GM12801 (cell line): ENCODE data around the gene MECP2.

Experiments used
- TF ChIP-seq, protein P1 (sequence below): IDR thresholded peaks from one replicate; pipeline ENCODE4 v1.5.1; 2011; ENCODE audit warnings: control low read depth; ENCODE audit not compliant: insufficient read length; ENCODE audit errors: extremely low read depth

The MECP2 gene

DNA sequence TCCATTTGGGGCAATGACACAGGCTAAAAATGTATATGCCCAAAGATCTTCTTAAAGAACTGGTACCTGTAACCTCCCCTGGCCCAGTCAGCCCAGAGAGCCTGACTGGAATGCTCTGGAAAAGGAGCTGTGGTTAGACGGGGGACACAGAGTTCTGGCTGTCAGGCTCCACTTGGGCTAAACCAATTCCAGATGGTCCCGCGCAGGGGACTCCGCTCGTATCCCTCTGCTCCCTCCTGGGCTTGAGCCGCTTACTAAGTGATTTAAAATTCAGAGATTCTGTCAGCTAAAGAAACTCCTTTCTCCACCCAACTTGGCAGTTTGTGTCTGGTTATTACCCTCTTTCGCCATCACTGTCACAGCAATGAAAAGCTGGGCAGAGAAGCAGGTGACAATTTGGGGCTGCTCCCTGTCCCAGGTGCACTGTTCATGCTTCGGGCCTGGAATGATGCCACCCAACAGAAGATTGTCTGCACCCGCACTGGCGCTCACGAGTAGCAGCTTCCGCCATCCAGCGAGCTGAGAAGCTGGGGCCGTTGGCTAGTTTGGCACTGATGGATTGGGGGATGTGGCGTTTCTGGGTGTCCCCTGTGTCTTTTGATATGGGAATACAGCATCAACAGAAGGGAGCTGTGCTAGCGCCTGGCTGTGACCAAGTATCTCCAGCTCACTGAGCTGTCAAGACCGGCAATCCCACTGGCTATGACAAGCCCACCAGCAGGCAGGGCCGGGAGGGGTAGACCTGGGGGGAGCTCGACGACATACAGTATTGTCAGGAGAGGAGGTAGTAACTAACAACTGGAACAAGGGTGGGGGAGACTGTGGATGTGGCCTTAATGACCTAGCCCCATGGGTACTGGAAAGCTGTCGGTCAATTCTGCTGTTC lies 71.1 kb downstream of the MECP2 start:
- TF ChIP-seq, protein P1, sequence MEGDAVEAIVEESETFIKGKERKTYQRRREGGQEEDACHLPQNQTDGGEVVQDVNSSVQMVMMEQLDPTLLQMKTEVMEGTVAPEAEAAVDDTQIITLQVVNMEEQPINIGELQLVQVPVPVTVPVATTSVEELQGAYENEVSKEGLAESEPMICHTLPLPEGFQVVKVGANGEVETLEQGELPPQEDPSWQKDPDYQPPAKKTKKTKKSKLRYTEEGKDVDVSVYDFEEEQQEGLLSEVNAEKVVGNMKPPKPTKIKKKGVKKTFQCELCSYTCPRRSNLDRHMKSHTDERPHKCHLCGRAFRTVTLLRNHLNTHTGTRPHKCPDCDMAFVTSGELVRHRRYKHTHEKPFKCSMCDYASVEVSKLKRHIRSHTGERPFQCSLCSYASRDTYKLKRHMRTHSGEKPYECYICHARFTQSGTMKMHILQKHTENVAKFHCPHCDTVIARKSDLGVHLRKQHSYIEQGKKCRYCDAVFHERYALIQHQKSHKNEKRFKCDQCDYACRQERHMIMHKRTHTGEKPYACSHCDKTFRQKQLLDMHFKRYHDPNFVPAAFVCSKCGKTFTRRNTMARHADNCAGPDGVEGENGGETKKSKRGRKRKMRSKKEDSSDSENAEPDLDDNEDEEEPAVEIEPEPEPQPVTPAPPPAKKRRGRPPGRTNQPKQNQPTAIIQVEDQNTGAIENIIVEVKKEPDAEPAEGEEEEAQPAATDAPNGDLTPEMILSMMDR = no peak

DNA sequence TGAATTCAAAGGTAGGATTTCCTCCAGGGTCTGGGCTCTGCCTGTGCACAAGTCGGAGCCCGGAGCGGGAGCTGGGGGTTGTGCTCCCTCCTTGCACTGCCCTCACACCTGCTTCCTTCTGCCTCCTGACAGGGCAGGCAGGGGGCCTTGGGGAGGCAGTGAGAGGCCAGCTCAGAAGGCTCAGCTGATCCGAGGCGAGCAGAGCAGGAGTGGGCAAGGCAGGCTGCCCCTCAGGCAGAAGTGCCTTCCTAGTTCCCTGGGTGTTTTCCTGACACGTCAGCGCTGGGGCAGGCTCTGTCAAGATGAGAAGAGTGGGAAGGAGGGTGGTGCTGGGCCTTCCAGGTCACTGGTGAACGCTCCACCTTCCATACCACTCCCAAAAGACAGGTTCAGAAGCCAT lies 72.3 kb downstream of the MECP2 start:
- TF ChIP-seq, protein P1 = no peak

DNA sequence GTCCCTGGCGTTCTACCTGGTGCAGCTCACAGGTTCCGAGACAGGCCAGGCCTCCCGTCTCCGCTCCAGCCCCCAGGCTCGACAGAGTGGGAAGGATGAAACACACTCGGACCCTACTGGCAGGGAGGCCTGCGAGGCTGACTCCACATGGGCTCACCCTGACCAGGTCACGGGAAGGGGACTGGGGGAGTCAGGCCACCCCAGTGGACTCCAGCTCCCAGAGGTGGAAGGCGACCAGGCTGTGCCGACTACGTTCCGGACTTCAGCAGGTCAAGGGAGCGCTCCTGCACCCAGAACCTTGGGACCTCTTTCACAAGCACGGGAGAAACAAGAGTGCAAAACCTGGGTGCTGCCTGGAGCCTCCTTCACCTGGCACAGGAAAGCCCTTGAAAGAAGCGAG lies 73.2 kb downstream of the MECP2 start:
- TF ChIP-seq, protein P1 = no peak

DNA sequence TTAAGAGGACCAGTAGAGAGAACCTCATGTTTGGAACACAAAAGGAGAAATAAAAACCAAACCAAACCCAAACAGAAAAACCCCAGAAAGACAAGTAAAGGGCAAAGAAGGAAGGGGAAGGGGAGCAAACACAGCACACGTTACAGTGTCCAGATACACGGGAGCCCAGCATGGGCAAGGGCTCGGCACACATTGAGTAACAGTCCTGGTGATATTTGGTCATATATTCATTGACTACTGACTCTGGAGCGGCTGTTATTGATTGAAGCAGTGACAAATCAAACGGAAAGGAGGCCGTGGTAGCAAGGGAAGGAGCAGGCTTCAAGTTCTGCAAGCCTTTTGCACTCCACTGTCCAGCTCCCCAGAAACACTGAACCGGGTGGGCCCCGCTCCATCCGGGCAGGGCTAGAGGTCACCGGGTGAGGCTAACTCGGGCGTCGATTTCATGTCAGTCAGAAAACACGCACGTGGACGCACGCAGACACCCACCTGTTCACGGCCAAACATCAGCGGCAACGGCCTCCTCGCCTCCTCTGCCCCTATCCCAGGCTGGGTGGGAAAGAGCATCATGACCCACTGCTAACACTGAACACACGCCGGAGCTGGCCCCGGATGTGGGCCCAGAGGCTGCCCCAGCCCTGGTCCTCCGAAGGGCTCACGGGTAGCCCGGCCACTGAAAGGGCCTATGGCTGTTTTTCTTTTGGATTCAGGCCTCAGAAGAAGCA lies 74.1 kb downstream of the MECP2 start:
- TF ChIP-seq, protein P1 = no peak

DNA sequence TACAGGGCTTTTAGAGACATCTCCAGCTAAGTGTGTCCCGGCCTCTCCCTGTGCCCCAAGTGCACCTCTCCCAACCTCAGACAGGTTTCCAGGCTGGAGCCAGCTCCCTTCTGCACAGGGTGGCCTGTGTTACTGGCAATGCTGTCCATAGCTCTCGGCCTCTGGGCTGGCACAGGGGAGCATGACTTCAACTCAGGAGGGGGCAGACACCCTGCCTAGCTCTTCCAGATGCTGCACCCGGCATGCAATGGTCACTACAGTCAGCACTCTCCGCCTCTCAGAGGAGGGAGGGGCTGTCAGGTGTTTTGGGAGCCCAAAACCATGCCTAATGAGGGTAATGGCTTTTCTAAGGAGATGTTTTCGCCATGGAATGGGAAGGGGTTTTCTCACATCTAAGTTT lies 75.4 kb downstream of the MECP2 start:
- TF ChIP-seq, protein P1 = no peak

DNA sequence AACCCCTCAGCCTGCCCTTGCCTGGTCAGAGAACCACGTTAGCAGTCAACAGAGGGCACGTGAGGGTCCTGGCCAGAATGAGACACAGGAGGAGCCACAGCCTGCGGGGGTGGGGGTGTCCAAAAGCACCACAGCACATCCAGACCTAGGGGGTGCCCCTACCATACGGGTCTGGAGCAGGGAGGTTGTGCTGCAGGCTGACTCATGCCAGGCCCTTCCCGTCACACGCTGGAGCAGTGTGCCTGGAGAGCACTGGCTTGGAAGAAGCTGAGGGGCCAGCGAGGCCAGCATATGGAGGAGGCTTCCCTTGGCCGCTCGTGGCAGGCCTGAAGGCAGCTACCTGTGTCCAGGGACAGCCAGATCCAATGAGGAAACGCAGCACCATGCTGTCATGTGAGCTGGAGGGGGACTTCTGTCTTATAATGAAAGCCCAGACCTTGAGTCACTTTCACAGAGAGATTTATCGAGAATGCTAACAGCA lies 76.3 kb downstream of the MECP2 start:
- TF ChIP-seq, protein P1 = no peak

DNA sequence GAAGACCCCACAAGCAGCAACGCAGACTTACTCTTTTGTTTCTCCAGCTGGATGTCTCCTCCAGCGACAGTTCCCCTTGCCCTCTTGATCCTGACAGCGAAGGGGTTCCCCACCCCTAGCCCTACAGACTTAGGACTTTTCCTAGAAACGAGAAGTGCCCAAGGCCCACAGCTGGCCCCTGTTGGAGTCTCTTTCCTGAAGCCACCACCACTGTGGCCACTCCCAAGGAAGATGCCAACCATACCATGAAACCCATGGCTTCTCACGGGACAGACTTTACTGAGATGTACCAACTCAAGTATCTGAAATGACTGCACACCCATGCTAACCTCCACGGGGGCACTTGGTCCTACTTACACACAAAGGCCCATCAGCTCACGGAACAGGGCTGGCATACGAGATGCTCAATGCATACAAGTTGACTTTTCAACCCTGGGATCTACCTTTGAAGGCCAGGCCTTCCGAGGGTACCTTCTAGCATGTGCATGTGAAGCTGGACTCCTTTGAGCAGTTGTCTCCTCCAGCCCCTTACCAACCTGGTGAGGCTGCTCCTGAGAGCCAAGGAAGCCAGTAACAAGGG lies 76.9 kb downstream of the MECP2 start:
- TF ChIP-seq, protein P1 = no peak
